Muscle layer of duodenum (tissue), 2 donors: Measurements from ENCODE around the gene TMEM205.
A peak's percentile ranks its signal among the peaks of the same experiment; 100 is the strongest.
"Not testable (repeated sequence)": the region's sequence is repeated elsewhere in the genome, so short reads cannot be mapped to it uniquely, and the experiment has no call there.

Experiments used
- H3K27ac ChIP-seq: one replicate; pipeline ENCODE4 v1.7.0; 2013; ENCODE audit warnings: mild to moderate bottlenecking, low read length
- H3K27me3 ChIP-seq: one replicate; pipeline ENCODE4 v1.7.0; 2013; ENCODE audit warnings: low read depth, mild to moderate bottlenecking, control low read depth, low read length
- H3K36me3 ChIP-seq, 2 donors: one replicate each; pipeline ENCODE4 v1.7.0; 2013; ENCODE audit warnings: low read length in 2 of 2, control low read depth in 1 of 2, mild to moderate bottlenecking in 1 of 2; ENCODE audit not compliant: insufficient read depth in 2 of 2, control insufficient read depth in 1 of 2
- H3K4me1 ChIP-seq, 2 donors: one replicate each; pipeline ENCODE4 v1.7.0; 2013; ENCODE audit warnings: low read length in 2 of 2, mild to moderate bottlenecking in 2 of 2, control low read depth in 1 of 2, moderate library complexity in 1 of 2; ENCODE audit not compliant: insufficient read depth in 2 of 2, control insufficient read depth in 1 of 2
- H3K4me3 ChIP-seq, 2 donors: one replicate each; pipeline ENCODE4 v1.7.0; 2013; ENCODE audit warnings: low read length in 2 of 2, low read depth in 1 of 2, mild to moderate bottlenecking in 1 of 2
- H3K9me3 ChIP-seq, 2 donors: one replicate each; pipeline ENCODE4 v1.7.0; 2013; ENCODE audit warnings: low read length in 2 of 2, control low read depth in 1 of 2, mild to moderate bottlenecking in 1 of 2; ENCODE audit not compliant: control insufficient read depth in 1 of 2
- donor health status: healthy.

Gene TMEM205

DNA sequence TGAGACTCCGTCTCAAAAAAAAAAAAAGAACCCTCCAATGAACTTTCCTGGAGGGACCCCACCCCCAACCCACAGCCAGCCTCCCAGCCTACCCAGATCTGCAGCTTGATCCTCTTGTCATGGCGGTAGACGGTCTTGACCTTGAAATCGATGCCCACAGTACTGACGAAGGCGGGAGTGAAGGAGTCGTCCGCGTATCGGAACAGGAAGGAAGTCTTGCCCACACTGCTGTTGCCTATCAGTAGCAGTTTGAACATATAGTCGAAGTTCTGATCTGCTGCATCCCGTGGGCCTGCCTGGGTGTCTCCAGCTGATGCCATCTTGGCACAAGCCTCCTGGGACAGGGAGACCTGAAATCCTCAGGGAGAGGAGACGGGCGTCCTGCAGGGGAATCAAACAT lies 9.0 kb downstream of the TMEM205 start:
- Histone ChIP-seq H3K36me3 (peaks cover 16 to 36% of the 10 kb centered on the region in 2 donors), H3K27ac (no peak overlapping the region), H3K27me3 (no peaks in the 10 kb centered on the region), H3K4me1 (peaks cover 0 to 18% of the 10 kb centered on the region in 2 donors), H3K9me3 (no peaks in the 10 kb centered on the region), H3K4me3 (no peak overlapping the region)

DNA sequence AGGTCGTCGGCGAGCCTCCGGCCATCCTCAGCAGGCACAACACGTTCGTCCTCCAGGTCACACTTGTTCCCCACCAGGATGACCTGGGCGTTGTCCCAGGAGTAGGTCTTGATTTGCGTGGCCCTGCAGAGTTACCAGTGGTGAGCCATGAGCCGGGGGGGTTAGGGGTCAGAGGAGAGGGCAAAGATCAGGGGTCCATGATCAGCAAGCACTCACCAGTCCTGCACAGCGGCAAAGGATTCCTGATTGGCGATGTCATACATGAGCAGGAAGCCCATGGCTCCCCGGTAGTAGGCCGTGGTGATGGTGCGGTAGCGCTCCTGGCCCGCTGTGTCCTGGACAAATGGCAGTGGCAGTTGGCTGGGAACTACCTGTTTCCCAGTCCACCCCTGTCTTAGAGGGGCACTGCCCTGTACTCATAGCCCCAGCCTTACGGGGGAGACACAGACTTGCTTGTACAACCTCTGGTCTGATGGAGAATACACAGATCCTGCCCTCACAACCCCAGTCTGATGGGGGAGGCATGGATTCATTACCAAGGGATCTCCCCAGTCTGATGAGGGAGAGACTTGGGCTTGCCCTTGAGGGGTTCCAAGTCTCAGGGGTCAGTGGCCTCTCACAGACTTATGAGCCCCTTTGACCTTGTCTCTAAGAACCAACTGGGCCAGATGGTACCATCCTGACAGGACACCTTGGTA lies 10.5 kb downstream of the TMEM205 start:
- Histone ChIP-seq H3K4me1 (peaks cover 0 to 18% of the 10 kb centered on the region in 2 donors), H3K4me3 (no peak overlapping the region), H3K27me3 (no peaks in the 10 kb centered on the region), H3K36me3 (peaks cover 16 to 31% of the 10 kb centered on the region in 2 donors), H3K9me3 (no peaks in the 10 kb centered on the region), H3K27ac (no peak overlapping the region)

DNA sequence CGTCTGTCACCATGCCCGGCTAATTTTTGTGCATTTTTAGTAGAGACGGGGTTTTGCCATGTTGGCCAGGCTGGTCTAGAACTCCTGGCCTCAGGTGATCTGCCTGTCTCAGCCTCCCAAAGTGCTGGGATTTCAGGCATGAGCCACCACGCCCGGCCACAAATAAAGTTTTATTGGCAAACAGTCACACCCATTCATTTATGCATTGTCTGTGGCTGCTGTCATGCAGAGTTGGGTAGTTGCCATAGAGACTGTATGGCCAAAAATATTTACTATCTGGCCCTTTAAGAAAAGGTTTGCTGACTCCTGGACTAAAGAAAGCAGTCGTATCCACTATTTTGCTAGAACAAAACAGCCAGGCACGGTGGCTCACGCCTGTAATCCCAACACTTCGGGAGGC lies 12.2 kb downstream of the TMEM205 start:
- H3K36me3 ChIP-seq: peaks cover 16 to 44% of the 10 kb centered on the region in 2 donors

DNA sequence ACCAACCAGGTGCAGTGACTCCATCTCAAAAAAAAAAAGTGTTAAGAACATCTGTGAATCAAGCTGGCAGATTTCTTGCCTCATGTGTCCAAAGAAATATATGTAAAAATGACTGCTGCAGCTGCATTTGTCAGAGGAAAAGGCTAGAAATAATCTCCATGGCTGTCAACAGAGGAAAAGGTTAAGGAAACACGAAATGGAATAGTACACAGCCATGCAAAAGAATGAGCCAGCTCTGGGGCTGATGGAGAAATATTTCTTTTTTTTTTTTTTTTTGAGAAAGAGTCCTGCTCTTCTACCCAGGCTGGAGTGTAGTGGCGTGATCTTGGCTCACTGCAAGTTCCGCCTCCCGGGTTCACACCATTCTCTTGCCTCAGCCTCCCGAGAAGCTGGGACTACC lies 13.2 kb downstream of the TMEM205 start:
- Histone ChIP-seq H3K4me3 (no peak overlapping the region), H3K36me3 (peaks cover 16 to 46% of the 10 kb centered on the region in 2 donors)

More for the DNA sequence above, 12.2 kb downstream of the TMEM205 start:
- not testable (repeated sequence) for H3K27me3 ChIP-seq, H3K27ac ChIP-seq, H3K4me1 ChIP-seq, H3K9me3 ChIP-seq, H3K4me3 ChIP-seq

DNA sequence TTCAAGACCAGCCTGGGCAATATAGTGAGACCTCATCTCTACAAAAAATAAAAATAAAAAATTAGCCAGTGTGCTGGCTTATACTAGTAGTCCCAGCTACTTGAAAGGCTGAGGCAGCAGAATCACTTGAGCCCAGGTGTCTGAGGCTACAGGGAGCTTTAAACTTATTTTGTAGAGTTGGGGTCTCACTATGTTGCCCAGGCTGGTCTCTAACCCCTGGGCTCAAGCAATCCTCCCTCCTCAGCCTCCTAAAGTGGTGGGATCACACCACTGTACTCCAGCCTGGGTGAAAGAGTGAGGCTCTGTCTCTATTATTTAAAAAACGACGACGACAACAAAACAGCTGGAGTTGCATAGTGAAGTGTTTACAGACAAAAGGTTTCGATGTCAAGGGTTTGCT lies 14.6 kb downstream of the TMEM205 start:
- Histone ChIP-seq H3K4me3 (no peak overlapping the region), H3K9me3 (no peaks in the 10 kb centered on the region), H3K27me3 (no peaks in the 10 kb centered on the region), H3K27ac (no peak overlapping the region), H3K4me1 (no peaks in the 10 kb centered on the region), H3K36me3 (peaks cover 21 to 55% of the 10 kb centered on the region in 2 donors)

More for the DNA sequence above, 13.2 kb downstream of the TMEM205 start:
- Histone ChIP-seq H3K9me3 (no peaks in the 10 kb centered on the region), H3K27me3 (no peaks in the 10 kb centered on the region), H3K4me1 (no peaks in the 10 kb centered on the region), H3K27ac (no peak overlapping the region)

DNA sequence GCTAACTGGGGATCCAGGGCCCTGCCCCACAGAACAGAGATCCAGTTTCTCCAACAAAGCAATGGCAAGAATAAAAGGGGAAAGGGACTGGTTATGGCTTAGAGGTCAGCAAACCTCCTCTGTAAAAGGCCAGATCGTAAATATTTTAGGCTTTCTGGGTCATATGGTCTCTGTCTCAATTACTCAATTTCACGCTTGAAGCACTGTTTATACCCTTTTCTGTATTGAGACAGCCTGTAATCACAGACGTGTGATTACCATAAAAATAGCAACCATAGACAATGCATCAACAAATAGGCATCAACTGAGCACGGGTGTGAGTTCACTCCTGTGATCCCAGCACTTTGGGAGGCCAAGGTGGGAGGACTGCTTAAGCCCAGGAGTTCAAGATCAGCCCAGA lies 15.9 kb downstream of the TMEM205 start:
- H3K9me3 ChIP-seq: no peaks in the 10 kb centered on the region
- H3K4me1 ChIP-seq: no peaks in the 10 kb centered on the region
- no peaks in the 10 kb centered on the region for H3K27me3 ChIP-seq
- no peak overlapping the region for H3K4me3 ChIP-seq
- peaks cover 9 to 44% of the 10 kb centered on the region in 2 donors for H3K36me3 ChIP-seq
- H3K27ac ChIP-seq: no peak overlapping the region

DNA sequence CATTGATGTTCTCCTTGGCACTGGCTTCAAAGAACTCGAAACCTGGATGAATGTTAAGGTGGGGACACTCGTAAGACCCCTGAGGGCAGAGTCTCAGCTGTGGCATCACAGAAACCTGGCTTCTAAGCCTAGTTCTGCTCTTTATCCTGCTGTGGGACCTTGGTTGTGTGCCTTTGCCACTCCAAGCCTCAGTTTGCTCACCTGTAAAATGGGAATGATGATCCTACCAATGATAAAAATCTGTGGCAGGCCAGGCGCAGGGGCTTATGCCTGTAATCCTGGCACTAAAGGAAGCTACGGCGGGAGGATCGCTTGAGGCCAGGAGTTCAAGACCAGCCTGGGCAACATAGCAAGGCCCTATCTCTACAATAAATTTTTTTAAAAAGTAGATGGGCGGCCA lies 20.5 kb downstream of the TMEM205 start:
- peaks cover 5 to 27% of the 10 kb centered on the region in 2 donors for H3K36me3 ChIP-seq
- no peaks in the 10 kb centered on the region for H3K27me3 ChIP-seq
- H3K4me1 ChIP-seq: peaks cover 9 to 20% of the 10 kb centered on the region in 2 donors
- no peak overlapping the region for H3K27ac ChIP-seq
- no peaks in the 10 kb centered on the region for H3K9me3 ChIP-seq
- no peak overlapping the region for H3K4me3 ChIP-seq

DNA sequence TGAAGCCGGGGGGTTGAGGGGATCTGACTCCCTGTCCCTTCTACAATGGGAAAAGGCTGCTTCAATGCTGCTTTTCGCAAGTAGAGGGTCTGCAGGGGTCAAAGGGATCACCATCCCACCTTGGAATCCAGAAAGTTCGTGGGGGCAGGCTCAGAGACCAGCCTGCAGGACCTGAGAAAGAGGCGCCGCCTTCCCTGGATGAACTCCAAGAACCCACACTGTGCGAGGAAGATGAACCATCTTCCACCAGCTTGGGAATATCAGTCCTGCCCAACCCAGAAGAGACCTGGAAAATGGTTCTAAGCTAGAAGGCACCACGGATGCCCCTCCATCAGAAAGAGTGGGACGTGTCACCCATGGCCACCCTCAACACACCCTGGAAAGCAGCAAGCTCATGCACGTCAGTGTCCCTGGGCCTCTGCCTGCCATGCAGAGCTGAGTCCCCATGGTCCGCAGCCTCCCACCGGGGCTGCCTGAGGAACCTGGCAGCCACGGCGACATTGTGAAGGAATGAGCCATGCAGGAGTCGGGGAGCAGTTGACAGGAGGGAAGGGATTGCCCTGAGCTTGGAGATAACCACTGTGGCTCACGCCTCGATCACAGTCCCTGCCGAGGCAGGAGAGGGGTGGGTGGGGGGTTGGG lies 21.2 kb downstream of the TMEM205 start:
- Histone ChIP-seq H3K36me3 (peaks cover 5 to 22% of the 10 kb centered on the region in 2 donors), H3K4me1 (peaks cover 9 to 20% of the 10 kb centered on the region in 2 donors), H3K4me3 (peak overlapping the region in 1 of 2 donors; percentile 46), H3K27ac (peak overlapping the region; percentile 50), H3K9me3 (no peaks in the 10 kb centered on the region), H3K27me3 (no peaks in the 10 kb centered on the region)

DNA sequence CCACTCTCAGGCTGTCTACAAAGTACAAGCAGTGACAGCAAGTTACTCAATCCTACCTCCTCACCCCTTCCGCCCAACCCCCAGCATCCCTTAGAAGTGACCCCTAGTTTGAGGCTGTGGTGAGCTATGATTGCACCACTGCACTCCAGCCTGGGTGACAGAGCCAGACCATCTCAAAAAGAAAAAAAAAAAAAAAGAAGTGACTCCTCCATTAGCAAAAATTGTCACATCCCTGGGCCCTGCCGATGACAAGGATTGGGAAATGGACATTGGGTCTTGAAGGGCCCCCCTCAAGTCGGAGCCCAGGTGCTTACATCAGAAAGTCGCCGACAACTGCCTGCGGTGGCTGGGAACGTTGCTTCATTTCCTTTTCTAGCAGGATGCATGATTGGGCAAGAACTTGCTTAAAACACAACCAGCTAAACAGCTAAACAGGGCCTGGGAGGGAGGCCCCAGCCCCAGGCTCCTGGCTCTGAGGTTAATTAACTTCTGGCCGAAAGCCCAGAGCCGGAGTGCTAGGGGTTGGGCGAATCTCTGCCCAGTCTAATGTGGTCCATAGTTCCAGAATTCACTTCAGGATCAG lies 21.9 kb downstream of the TMEM205 start:
- peaks cover 9 to 20% of the 10 kb centered on the region in 2 donors for H3K4me1 ChIP-seq
- peak overlapping the region in 1 of 2 donors; percentile 46 for H3K4me3 ChIP-seq
- H3K27ac ChIP-seq: peak overlapping the region; percentile 50
- H3K27me3 ChIP-seq: no peaks in the 10 kb centered on the region
- H3K9me3 ChIP-seq: no peaks in the 10 kb centered on the region
- peaks cover 5 to 18% of the 10 kb centered on the region in 2 donors for H3K36me3 ChIP-seq

DNA sequence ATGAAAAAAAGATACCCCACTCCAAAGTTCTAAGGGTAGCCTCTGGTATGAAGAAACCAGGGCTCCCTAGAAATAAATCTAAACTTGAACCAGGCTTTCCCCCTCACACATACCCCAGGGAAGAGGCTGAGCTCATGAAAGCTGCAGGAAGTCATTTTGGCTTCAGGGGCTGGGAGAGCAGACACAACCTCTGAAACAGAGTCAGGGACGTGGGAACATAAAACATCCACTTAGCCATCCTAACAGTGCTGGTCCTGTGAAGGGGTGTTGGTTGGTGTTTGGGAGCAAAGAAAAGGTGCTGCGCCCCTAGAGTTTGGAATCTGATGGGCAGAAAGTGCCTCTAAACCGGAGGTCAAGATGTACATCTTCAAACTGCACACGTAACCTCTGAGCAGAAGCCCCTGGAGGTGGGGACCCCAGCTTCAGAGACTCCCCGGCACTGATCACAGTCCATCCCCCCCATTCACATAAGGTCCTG lies 22.4 kb downstream of the TMEM205 start:
- H3K4me3 ChIP-seq: peak overlapping the region in 1 of 2 donors; percentile 28
- H3K36me3 ChIP-seq: peaks cover 5 to 13% of the 10 kb centered on the region in 2 donors
- no peaks in the 10 kb centered on the region for H3K9me3 ChIP-seq
- H3K27ac ChIP-seq: peak overlapping the region; percentile 50
- no peaks in the 10 kb centered on the region for H3K27me3 ChIP-seq
- peaks cover 9 to 20% of the 10 kb centered on the region in 2 donors for H3K4me1 ChIP-seq

DNA sequence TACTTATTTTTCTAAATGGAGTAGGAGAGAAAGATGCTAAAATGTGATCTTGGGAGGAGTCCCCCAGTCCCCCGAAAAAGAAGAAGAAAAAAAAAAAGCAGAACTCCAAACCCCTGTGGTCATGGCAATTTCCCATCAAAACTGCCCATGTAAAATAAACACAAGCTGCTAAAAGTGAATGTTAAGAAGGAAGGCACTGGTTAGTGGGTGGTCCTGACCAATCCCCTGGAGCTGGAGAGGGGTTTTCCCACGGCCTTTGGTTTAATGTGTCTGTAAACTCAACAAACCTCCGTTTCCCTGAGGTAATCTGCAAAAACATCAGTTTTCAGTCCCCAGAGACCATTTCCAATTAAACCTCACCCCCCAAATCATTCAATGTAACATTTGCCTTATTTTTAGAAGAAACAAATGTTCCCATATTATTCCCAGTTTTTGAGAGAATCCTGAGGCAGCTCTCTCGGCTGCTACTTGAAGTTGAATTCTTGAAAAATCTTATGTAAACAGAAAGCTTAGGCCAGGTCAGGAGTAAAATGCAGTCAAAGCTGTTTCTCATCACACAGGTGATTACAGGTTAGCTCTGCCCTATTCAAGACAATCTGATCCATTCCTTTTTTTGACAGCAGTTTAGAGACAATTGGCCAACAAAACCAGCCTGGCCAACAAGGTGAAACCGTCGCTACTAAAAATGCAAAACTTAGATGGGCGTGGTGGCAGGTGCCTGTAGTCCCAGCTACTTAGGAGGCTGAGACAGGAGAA lies 23.6 kb downstream of the TMEM205 start:
- Histone ChIP-seq H3K4me3 (no peak overlapping the region), H3K27me3 (no peaks in the 10 kb centered on the region), H3K4me1 (peaks cover 9 to 20% of the 10 kb centered on the region in 2 donors), H3K9me3 (no peaks in the 10 kb centered on the region), H3K36me3 (peaks cover 5 to 13% of the 10 kb centered on the region in 2 donors), H3K27ac (peak overlapping the region; percentile 1)
